HG02870 (cell line): Measurements from ENCODE around the gene PPP2R2C.

Source experiments
- ATAC-seq: cut with Tn5 transposase; IDR thresholded peaks from one replicate; pipeline ENCODE4 v1.9.1; 2021; ENCODE audit warnings: mild to moderate bottlenecking, moderate library complexity; ENCODE audit not compliant: unreplicated experiment

Gene PPP2R2C

GRCh38 chr4:6333301-6334202 is 138.9 kb downstream of the PPP2R2C start:
- ATAC-seq = no peak

- no peak for ATAC-seq
Observed at GRCh38 chr4:6332669-6333050, 139.8 kb downstream of the PPP2R2C start.

- no peak for ATAC-seq
Observed at GRCh38 chr4:6332042-6332668, 140.3 kb downstream of the PPP2R2C start.

GRCh38 chr4:6331468-6331867 is 140.9 kb downstream of the PPP2R2C start:
- no peak for ATAC-seq

- no peak for ATAC-seq
Observed at GRCh38 chr4:6331018-6331417, 141.4 kb downstream of the PPP2R2C start.

GRCh38 chr4:6330384-6330767 is 142.0 kb downstream of the PPP2R2C start:
- ATAC-seq = no peak

- ATAC-seq = no peak
Observed at GRCh38 chr4:6329478-6330383, 142.7 kb downstream of the PPP2R2C start.

GRCh38 chr4:6328526-6328925 is 143.9 kb downstream of the PPP2R2C start:
- ATAC-seq = no peak

- ATAC-seq = no peak
Observed at GRCh38 chr4:6327220-6327917, 145.0 kb downstream of the PPP2R2C start.

GRCh38 chr4:6326312-6327060 is 145.9 kb downstream of the PPP2R2C start:
- ATAC-seq = no peak

- no peak for ATAC-seq
Observed at GRCh38 chr4:6325788-6326290, 146.6 kb downstream of the PPP2R2C start.

GRCh38 chr4:6324999-6325787 is 147.2 kb downstream of the PPP2R2C start:
- no peak for ATAC-seq

GRCh38 chr4:6324461-6324998 is 147.9 kb downstream of the PPP2R2C start:
- no peak for ATAC-seq

GRCh38 chr4:6322761-6323566 is 149.4 kb downstream of the PPP2R2C start:
- no peak for ATAC-seq

GRCh38 chr4:6322067-6322760 is 150.2 kb downstream of the PPP2R2C start:
- ATAC-seq = no peak

GRCh38 chr4:6321361-6321760 is 151.1 kb downstream of the PPP2R2C start:
- no peak for ATAC-seq

- ATAC-seq = no peak
Observed at GRCh38 chr4:6320663-6321062, 151.8 kb downstream of the PPP2R2C start.
